Prostate gland (tissue), 2 donors: ENCODE results near the gene ACAD9.

Experiments
- CTCF ChIP-seq, 4 experiments: fragments of 200-600 bp in 2 of 4; fragments of 450-650 bp in 2 of 4; sonication (generic) in 2 of 4; IDR thresholded peaks; 1 replicate in 3 of 4; 2 replicates in 1 of 4; pipeline ENCODE4 v1.5.1; 2016 to 2019; ENCODE audit warnings: antibody characterized with exemption in 4 of 4, mild to moderate bottlenecking in 2 of 4, moderate library complexity in 2 of 4
- POLR2AphosphoS5 ChIP-seq: sonication (generic); formaldehyde crosslinking; IDR thresholded peaks from one replicate; pipeline ENCODE4 v1.6.1; 2017; ENCODE audit warnings: antibody characterized with exemption

GRCh38 chr3:128878556-128879124, 780 bp upstream of the ACAD9 start:
- no peak for TF ChIP-seq POLR2AphosphoS5
- no peak for TF ChIP-seq CTCF (IDR thresholded peaks at IDR 0.05)
